A549 (cell line): ENCODE data around the gene ARMH3. TPM values are rescaled to one million over a fixed set of nuclear protein-coding genes. Genes with fewer than 3 reads are reported as not detected.
A peak's percentile ranks its signal among the peaks of the same experiment; 100 is the strongest.

Source experiments
- ATAC-seq, 2 experiments: fragments of 200-7000 bp in 1 of 2; fragments of >200 bp in 1 of 2; cut with Nextera tagmentation in 1 of 2; cut with Tn5 transposase in 1 of 2; 3 replicates each; pipeline versions ENCODE4 v1.8.0 to v1.9.1; 2018 to 2020; ENCODE audit warnings: mild to moderate bottlenecking in 1 of 2, moderate library complexity in 1 of 2
- CTCF ChIA-PET: fragments of 300-600 bp; sonication (Branson Sonifier 250); formaldehyde crosslinking; extraction: SDS; loops from one replicate; lab custom pipeline; 2021; ENCODE audit warnings: antibody characterized with exemption, inconsistent platforms; lab: Yijun Ruan, JAX
- POLR2A ChIA-PET: fragments of 350-600 bp; formaldehyde crosslinking; extraction: SDS; loops from one replicate; lab custom pipeline; 2021; ENCODE audit warnings: antibody characterized with exemption, inconsistent platforms; lab: Yijun Ruan, JAX
- DNase-seq, 2 experiments: peaks; one replicate each; pipeline versions ENCODE4 v3.0.0 to v3.0.0-alpha.2; 2011 to 2016; ENCODE audit warnings: low read depth in 1 of 2, low spot score in 1 of 2
- FAIRE-seq: peaks from 2 replicates; lab custom pipeline; 2011; peaks lifted over from hg19 to GRCh38; lab: Jason Lieb, UNC
- H3K27ac ChIP-seq, 2 experiments: fragments of >200 bp; sonication (Bioruptor Twin); formaldehyde crosslinking; 3 replicates each; pipeline ENCODE4 v1.5.1; 2016 to 2017
- H3K4me1 ChIP-seq: fragments of >200 bp; sonication (Bioruptor Twin); formaldehyde crosslinking; 3 replicates; pipeline ENCODE4 v1.6.1; 2016
- H3K4me2 ChIP-seq: fragments of >200 bp; sonication (Bioruptor Twin); formaldehyde crosslinking; 3 replicates; pipeline ENCODE4 v1.6.1; 2016
- H3K4me3 ChIP-seq: fragments of >200 bp; sonication (Bioruptor Twin); formaldehyde crosslinking; 3 replicates; pipeline ENCODE4 v1.5.1; 2016
- H3K9me3 ChIP-seq: fragments of >200 bp; sonication (Bioruptor Twin); formaldehyde crosslinking; 3 replicates; pipeline ENCODE4 v1.6.1; 2016
- CEBPB ChIP-seq, 2 experiments: fragments of >200 bp in 1 of 2; sonication (Bioruptor Twin) in 1 of 2; formaldehyde crosslinking in 1 of 2; IDR thresholded peaks; 2 replicates each; pipeline ENCODE4 v1.6.1; 2012 to 2016
- EHF ChIP-seq: fragments of 250-450 bp; sonication (Bioruptor Pico); IDR thresholded peaks from 2 replicates; pipeline ENCODE4 v1.5.0; 2020; ENCODE audit warnings: mild to moderate bottlenecking
- FOSB ChIP-seq: fragments of 250-450 bp; sonication (Bioruptor Pico); IDR thresholded peaks from 2 replicates; pipeline ENCODE4 v1.5.0; 2020; ENCODE audit warnings: mild to moderate bottlenecking, moderate library complexity
- FOSL2 ChIP-seq, 2 experiments: fragments of 450-650 bp in 1 of 2; fragments of >200 bp in 1 of 2; sonication (Bioruptor Twin) in 1 of 2; formaldehyde crosslinking; IDR thresholded peaks; 2 replicates each; pipeline versions ENCODE4 v1.5.0 to v1.6.1; 2016 to 2020; ENCODE audit warnings: mild to moderate bottlenecking in 1 of 2, moderate library complexity in 1 of 2
- FOXS1 ChIP-seq: fragments of 250-450 bp; sonication (Bioruptor Pico); IDR thresholded peaks from 2 replicates; pipeline ENCODE4 v1.5.0; 2020; ENCODE audit warnings: mild to moderate bottlenecking, moderate library complexity
- HDAC2 ChIP-seq: fragments of 200-600 bp; sonication (generic); IDR thresholded peaks from 2 replicates; pipeline ENCODE4 v1.6.1; 2016
- HOXB13 ChIP-seq: fragments of 250-450 bp; sonication (Bioruptor Pico); IDR thresholded peaks from 2 replicates; pipeline ENCODE4 v1.5.0; 2020; ENCODE audit warnings: low read depth, mild to moderate bottlenecking, moderate library complexity
- KDM5A ChIP-seq: fragments of 200-600 bp; sonication (generic); IDR thresholded peaks from 2 replicates; pipeline ENCODE4 v1.6.1; 2016; ENCODE audit warnings: antibody characterized with exemption, mild to moderate bottlenecking
- MAZ ChIP-seq: fragments of 150-350 bp; IDR thresholded peaks from 2 replicates; pipeline ENCODE4 v1.6.1; 2014; ENCODE audit warnings: antibody characterized with exemption, low read depth, low read length, borderline replicate concordance
- PHF8 ChIP-seq: fragments of 200-600 bp; sonication (generic); IDR thresholded peaks from 2 replicates; pipeline ENCODE4 v1.6.1; 2016; ENCODE audit warnings: low read depth, mild to moderate bottlenecking, antibody characterized with exemption, moderate library complexity, borderline replicate concordance
- RAD21 ChIP-seq, 2 experiments: fragments of >200 bp in 1 of 2; sonication (Bioruptor Twin) in 1 of 2; formaldehyde crosslinking in 1 of 2; IDR thresholded peaks in 1 of 2; conservative IDR thresholded peaks in 1 of 2; 2 replicates in 1 of 2; 3 replicates in 1 of 2; pipeline ENCODE4 v1.6.1; 2012 to 2018; ENCODE audit warnings: inconsistent platforms in 1 of 2
- RARB ChIP-seq: fragments of 250-450 bp; sonication (Bioruptor Pico); IDR thresholded peaks from 2 replicates; pipeline ENCODE4 v1.8.0; 2021; ENCODE audit warnings: mild to moderate bottlenecking, moderate library complexity
- RCOR1 ChIP-seq: fragments of 150-350 bp; IDR thresholded peaks from 2 replicates; pipeline ENCODE4 v1.6.1; 2014; ENCODE audit warnings: antibody characterized with exemption, low read length, low read depth
- RNF2 ChIP-seq: fragments of 200-600 bp; sonication (generic); IDR thresholded peaks from 2 replicates; pipeline ENCODE4 v1.6.1; 2016; ENCODE audit warnings: low read depth, mild to moderate bottlenecking, antibody characterized with exemption, moderate library complexity, borderline replicate concordance
- SMC3 ChIP-seq: fragments of >200 bp; sonication (Bioruptor Twin); formaldehyde crosslinking; IDR thresholded peaks from 3 replicates; pipeline ENCODE4 v1.6.1; 2018; ENCODE audit warnings: inconsistent platforms
- WGBS: methylation state at CpG from one replicate; pipeline ENCODE4 v1.1.6; 2017; ENCODE audit errors: missing lambda C conversion rate; 5-methylcytosine and 5-hydroxymethylcytosine counted together
- polyA plus RNA-seq, 4 experiments: library from polyadenylated mRNA; depleted of rRNA in 3 of 4; stranded (reverse); fragments of >200 nt; fragmentation: RNase III in 1 of 4; extraction: RNeasy Plus Mini Kit Qiagen cat#74134 plus additional on column Dnase treatment in 1 of 4; gene quantifications; 2 replicates in 3 of 4; 3 replicates in 1 of 4; pipeline ENCODE4 v1.2.3, GENCODE V29; 2011 to 2017
- TF ChIP-seq, protein P1 (sequence below): fragments of 200-600 bp; sonication (generic); IDR thresholded peaks from 2 replicates; pipeline ENCODE4 v1.6.1; 2016; ENCODE audit warnings: antibody characterized with exemption, mild to moderate bottlenecking, moderate library complexity
- TF ChIP-seq, protein P2 (sequence below): IDR thresholded peaks from 2 replicates; pipeline ENCODE4 v1.6.1; 2012
- TF ChIP-seq, protein P3 (sequence below): fragments of 450-650 bp; IDR thresholded peaks from 2 replicates; pipeline ENCODE4 v1.6.1; 2014; ENCODE audit warnings: antibody characterized with exemption

Gene ARMH3
- polyA plus RNA-seq, 2 of the 4 experiments (the other 2 are of a cell fraction) = 12.7 to 17.3 TPM

GRCh38 chr10:102066399-102067088 lies 10.6 kb upstream of the ARMH3 start:
- ATAC-seq = no peak
- ChIA-PET CTCF (interaction anchor here (0.5 to 3.4 kb wide), 8 partner anchors 9 to 288 kb away, joined by 3 to 11 read pairs (median 4); no protein-coding TSS in a partner anchor), POLR2A (interaction anchor here (0.6 to 2.1 kb wide), 2 partner anchors 10 to 11 kb away, joined by 3 to 9 read pairs; partner anchors contain the start of gene ARMH3)
- 88% methylated on average over 15 of the region's 16 CpGs for WGBS
- H3K4me3 ChIP-seq = peak overlapping the region; percentile 87
- TF ChIP-seq, protein P1, sequence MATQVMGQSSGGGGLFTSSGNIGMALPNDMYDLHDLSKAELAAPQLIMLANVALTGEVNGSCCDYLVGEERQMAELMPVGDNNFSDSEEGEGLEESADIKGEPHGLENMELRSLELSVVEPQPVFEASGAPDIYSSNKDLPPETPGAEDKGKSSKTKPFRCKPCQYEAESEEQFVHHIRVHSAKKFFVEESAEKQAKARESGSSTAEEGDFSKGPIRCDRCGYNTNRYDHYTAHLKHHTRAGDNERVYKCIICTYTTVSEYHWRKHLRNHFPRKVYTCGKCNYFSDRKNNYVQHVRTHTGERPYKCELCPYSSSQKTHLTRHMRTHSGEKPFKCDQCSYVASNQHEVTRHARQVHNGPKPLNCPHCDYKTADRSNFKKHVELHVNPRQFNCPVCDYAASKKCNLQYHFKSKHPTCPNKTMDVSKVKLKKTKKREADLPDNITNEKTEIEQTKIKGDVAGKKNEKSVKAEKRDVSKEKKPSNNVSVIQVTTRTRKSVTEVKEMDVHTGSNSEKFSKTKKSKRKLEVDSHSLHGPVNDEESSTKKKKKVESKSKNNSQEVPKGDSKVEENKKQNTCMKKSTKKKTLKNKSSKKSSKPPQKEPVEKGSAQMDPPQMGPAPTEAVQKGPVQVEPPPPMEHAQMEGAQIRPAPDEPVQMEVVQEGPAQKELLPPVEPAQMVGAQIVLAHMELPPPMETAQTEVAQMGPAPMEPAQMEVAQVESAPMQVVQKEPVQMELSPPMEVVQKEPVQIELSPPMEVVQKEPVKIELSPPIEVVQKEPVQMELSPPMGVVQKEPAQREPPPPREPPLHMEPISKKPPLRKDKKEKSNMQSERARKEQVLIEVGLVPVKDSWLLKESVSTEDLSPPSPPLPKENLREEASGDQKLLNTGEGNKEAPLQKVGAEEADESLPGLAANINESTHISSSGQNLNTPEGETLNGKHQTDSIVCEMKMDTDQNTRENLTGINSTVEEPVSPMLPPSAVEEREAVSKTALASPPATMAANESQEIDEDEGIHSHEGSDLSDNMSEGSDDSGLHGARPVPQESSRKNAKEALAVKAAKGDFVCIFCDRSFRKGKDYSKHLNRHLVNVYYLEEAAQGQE = no peak
- TF ChIP-seq RNF2 = no peak
- no peak for TF ChIP-seq HOXB13 (CRISPR knock-in tag)
- no peak for TF ChIP-seq FOXS1
- no peak for TF ChIP-seq RARB
- peaks cover 20% of the 10 kb centered on the region for H3K4me1 ChIP-seq
- no peak for DNase-seq
- H3K9me3 ChIP-seq = no peaks in the 10 kb centered on the region
- H3K27ac ChIP-seq = peak overlapping the region; percentile 91 to 99; a peak in 4 of 6 replicates
- no peak for FAIRE-seq
- peak overlapping the region; percentile 97 for H3K4me2 ChIP-seq

DNA sequence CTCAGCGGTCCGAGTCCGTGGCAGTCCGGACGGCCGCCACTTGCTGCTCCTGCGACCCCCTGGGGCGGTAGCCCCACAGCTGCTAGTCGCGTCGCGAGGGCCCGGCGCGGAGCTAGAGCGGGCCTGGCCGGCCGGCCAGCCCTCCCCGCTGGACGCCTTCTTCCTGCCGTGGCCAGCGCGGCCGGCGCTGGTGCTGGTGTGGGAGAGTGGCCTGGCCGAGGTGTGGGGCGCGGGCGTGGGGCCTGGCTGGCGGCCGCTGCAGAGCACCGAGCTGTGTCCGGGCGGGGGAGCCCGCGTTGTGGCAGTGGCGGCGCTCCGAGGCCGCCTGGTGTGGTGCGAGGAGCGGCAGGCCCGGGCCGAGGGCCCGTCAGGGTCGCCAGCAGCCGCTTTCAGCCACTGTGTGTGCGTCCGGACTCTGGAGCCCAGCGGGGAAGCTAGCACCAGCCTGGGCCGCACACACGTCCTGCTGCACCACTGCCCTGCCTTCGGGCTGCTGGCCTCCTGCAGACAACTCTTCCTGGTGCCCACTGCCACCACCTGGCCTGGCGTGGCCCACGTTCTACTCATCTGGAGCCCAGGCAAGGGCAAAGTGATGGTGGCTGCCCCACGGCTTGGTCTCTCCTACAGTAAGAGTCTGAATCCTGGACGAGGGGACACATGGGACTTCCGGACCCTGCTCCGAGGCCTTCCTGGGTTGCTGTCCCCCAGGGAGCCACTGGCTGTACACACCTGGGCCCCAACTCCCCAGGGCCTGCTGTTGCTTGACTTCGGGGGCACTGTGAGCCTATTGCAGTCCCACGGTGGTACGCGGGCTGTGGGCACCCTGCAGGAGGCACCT lies 9.8 kb upstream of the ARMH3 start:
- POLR2A ChIA-PET = interaction anchor here (0.6 to 2.1 kb wide), 4 partner anchors 11 to 299 kb away, joined by 3 to 9 read pairs (median 4); partner anchors contain the start of gene ARMH3
- CTCF ChIA-PET = interaction anchor here (0.7 to 3.4 kb wide), 6 partner anchors 10 to 225 kb away, joined by 3 to 11 read pairs (median 4); partner anchors contain the start of gene ARMH3
- DNase-seq = peak; percentile 38 to 48
- TF ChIP-seq RAD21 (conservative IDR thresholded peaks at IDR 0.05 in 1 of 2, IDR thresholded peaks at IDR 0.05 in 1 of 2) = no peak
- TF ChIP-seq HOXB13 (CRISPR knock-in tag) = no peak
- TF ChIP-seq, protein P2, sequence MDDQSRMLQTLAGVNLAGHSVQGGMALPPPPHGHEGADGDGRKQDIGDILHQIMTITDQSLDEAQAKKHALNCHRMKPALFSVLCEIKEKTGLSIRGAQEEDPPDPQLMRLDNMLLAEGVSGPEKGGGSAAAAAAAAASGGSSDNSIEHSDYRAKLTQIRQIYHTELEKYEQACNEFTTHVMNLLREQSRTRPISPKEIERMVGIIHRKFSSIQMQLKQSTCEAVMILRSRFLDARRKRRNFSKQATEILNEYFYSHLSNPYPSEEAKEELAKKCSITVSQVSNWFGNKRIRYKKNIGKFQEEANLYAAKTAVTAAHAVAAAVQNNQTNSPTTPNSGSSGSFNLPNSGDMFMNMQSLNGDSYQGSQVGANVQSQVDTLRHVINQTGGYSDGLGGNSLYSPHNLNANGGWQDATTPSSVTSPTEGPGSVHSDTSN = no peak
- peak; percentile 45 for TF ChIP-seq PHF8
- no peak for TF ChIP-seq FOSL2 (IDR thresholded peaks at IDR 0.05)
- no peak for TF ChIP-seq FOSL2 (CRISPR knock-in tag; IDR thresholded peaks at IDR 0.05)
- TF ChIP-seq KDM5A = 0 out of 2 replicates have a peak, but pooled peaks have one; percentile 22
- no peak for TF ChIP-seq RARB
- TF ChIP-seq, all 56 proteins: peak for 2
- 39% methylated on average over 7 of the region's 63 CpGs for WGBS
- Histone ChIP-seq H3K9me3 (no peaks in the 10 kb centered on the region), H3K4me3 (peak overlapping the region; percentile 87), H3K4me2 (peak overlapping the region; percentile 97), H3K27ac (peak overlapping the region; percentile 91 to 99), H3K4me1 (peaks cover 20% of the 10 kb centered on the region)
- FAIRE-seq (no peak), ATAC-seq (peak; percentile 51 to 65)

DNA sequence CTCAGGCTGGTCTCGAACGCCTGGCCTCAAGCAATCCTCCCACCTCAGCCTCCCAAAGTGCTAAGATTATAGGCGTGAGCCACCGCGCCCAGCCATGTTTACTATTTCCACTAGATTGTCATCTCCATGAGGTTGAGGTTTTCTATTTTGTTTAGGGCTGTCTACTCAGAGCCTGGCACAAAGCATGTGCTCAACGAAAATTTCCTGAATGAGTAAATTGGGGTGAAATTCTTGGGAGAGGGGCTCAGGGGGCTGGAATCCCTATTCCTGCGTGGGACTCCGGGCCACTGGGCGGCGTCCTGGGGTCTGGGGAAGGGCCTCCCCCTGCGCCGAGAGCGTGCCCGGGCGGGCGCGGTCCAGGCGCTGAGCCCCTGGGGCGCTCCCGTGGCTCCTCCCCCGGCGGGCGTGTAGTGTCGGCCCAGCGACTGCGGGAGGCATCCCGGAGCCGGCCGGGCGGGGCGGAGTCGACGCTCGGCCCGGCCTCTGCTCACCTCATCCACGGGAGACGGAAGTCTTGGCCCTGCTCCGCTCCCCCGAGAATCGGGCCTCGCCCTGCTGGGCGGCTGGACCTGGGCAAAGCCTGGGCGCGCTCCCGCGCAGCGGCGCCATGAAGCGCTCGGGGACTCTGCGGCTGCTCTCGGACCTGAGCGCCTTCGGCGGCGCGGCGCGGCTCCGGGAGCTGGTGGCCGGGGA lies 9.0 kb upstream of the ARMH3 start, which contains the start of gene HPS6:
HPS6 (plus strand) TSS at position 482 of the 693 bp plus-strand sequence; CDS start at position 608, 126 bp downstream.
- no peak for FAIRE-seq
- 7% methylated on average over 12 of the region's 61 CpGs for WGBS
- TF ChIP-seq CEBPB (IDR thresholded peaks at IDR 0.05) (no peak), RCOR1 (0 out of 2 replicates have a peak, but pooled peaks have one; percentile 24), FOSB (CRISPR knock-in tag) (no peak), EHF (CRISPR knock-in tag) (no peak), HDAC2 (0 out of 2 replicates have a peak, but pooled peaks have one; percentile 28), SMC3 (peak; percentile 32; the same call in 1 of the 3 replicates), RARB (no peak), MAZ (no peak)
- TF ChIP-seq, protein P3, sequence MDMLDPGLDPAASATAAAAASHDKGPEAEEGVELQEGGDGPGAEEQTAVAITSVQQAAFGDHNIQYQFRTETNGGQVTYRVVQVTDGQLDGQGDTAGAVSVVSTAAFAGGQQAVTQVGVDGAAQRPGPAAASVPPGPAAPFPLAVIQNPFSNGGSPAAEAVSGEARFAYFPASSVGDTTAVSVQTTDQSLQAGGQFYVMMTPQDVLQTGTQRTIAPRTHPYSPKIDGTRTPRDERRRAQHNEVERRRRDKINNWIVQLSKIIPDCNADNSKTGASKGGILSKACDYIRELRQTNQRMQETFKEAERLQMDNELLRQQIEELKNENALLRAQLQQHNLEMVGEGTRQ = no peak

More for the DNA sequence above, 9.0 kb upstream of the ARMH3 start, which contains the start of gene HPS6:
- CTCF ChIA-PET = interaction anchor here (0.7 to 2.0 kb wide), 5 partner anchors 9 to 55 kb away, joined by 3 to 8 read pairs (median 4); partner anchors contain the start of gene ARMH3
- Histone ChIP-seq H3K27ac (peak within 1 kb of the TSS; percentile 91 to 99), H3K9me3 (no peaks in the 10 kb centered on the region), H3K4me2 (peak within 1 kb of the TSS; percentile 97), H3K4me1 (peaks cover 20% of the 10 kb centered on the region), H3K4me3 (peak within 1 kb of the TSS; percentile 87)
- DNase-seq = peak; percentile 89 to 90
- ATAC-seq = peak; percentile 92 to 98
- POLR2A ChIA-PET = interaction anchor here (1.0 to 2.1 kb wide), 2 partner anchors 10 to 13 kb away, joined by 3 to 9 read pairs; partner anchors contain the start of gene ARMH3
